ENCODE data around the gene PCSK5. TPM values are rescaled to one million over a fixed set of nuclear protein-coding genes. Genes with fewer than 3 reads are reported as not detected.

The PCSK5 gene
- polyA plus RNA-seq, 1 donor, result 123 TPM

GRCh38 chr9:76143834-76144233 lies 253.4 kb downstream of the PCSK5 start:
- H3K4me3 ChIP-seq (ENCODE audit: low read length), result no peak overlapping the region
- no peak for DNase-seq
- 87% methylated on average over 4 of the region's 5 CpGs for WGBS (ENCODE audit: insufficient coverage, low lambda C conversion rate)
- H3K36me3 ChIP-seq (ENCODE audit: control insufficient read depth, insufficient read depth, low read length), result peaks cover 5% of the 10 kb centered on the region
- no peaks in the 10 kb centered on the region for H3K9me3 ChIP-seq (ENCODE audit: control insufficient read depth, low read depth, low read length)
- no peaks in the 10 kb centered on the region for H3K4me1 ChIP-seq (ENCODE audit: control insufficient read depth, insufficient read depth, low read length)
- H3K27me3 ChIP-seq (ENCODE audit: control insufficient read depth, insufficient read depth, low read length), result no peaks in the 10 kb centered on the region
- H3K27ac ChIP-seq (ENCODE audit: low read length), result no peak overlapping the region

- no CpG with 5 or more reads among the region's 6 CpGs for WGBS (ENCODE audit: insufficient coverage, low lambda C conversion rate)
- no peak overlapping the region for H3K4me3 ChIP-seq (ENCODE audit: low read length)
- H3K27me3 ChIP-seq (ENCODE audit: control insufficient read depth, insufficient read depth, low read length), result no peaks in the 10 kb centered on the region
- DNase-seq, result no peak
- H3K36me3 ChIP-seq (ENCODE audit: control insufficient read depth, insufficient read depth, low read length), result peaks cover 3% of the 10 kb centered on the region
- H3K9me3 ChIP-seq (ENCODE audit: control insufficient read depth, low read depth, low read length), result no peaks in the 10 kb centered on the region
- H3K27ac ChIP-seq (ENCODE audit: low read length), result no peak overlapping the region
- no peaks in the 10 kb centered on the region for H3K4me1 ChIP-seq (ENCODE audit: control insufficient read depth, insufficient read depth, low read length)
These were observed 259.5 kb downstream of the PCSK5 start for GRCh38 chr9:76150013-76150412.

- Histone ChIP-seq H3K27me3 (ENCODE audit: control insufficient read depth, insufficient read depth, low read length) (no peaks in the 10 kb centered on the region), H3K27ac (ENCODE audit: low read length) (no peak overlapping the region), H3K4me1 (ENCODE audit: control insufficient read depth, insufficient read depth, low read length) (no peaks in the 10 kb centered on the region), H3K36me3 (ENCODE audit: control insufficient read depth, insufficient read depth, low read length) (peaks cover 3% of the 10 kb centered on the region), H3K9me3 (ENCODE audit: control insufficient read depth, low read depth, low read length) (no peaks in the 10 kb centered on the region), H3K4me3 (ENCODE audit: low read length) (no peak overlapping the region)
- WGBS (ENCODE audit: insufficient coverage, low lambda C conversion rate), result no CpG with 5 or more reads among the region's 5 CpGs
- DNase-seq, result no peak
These were observed 260.8 kb downstream of the PCSK5 start for GRCh38 chr9:76151267-76151666.

GRCh38 chr9:76153339-76153738 lies 262.9 kb downstream of the PCSK5 start:
- WGBS (ENCODE audit: insufficient coverage, low lambda C conversion rate), result 58% methylated on average over 2 of the region's 6 CpGs
- H3K36me3 ChIP-seq (ENCODE audit: control insufficient read depth, insufficient read depth, low read length), result peaks cover 14% of the 10 kb centered on the region

GRCh38 chr9:76153902-76154629 lies 263.6 kb downstream of the PCSK5 start:
- H3K4me3 ChIP-seq (ENCODE audit: low read length), result no peak overlapping the region
- 100% methylated on average over 1 of the region's 8 CpGs for WGBS (ENCODE audit: insufficient coverage, low lambda C conversion rate)
- H3K9me3 ChIP-seq (ENCODE audit: control insufficient read depth, low read depth, low read length), result no peaks in the 10 kb centered on the region
- peaks cover 20% of the 10 kb centered on the region for H3K36me3 ChIP-seq (ENCODE audit: control insufficient read depth, insufficient read depth, low read length)
- H3K27ac ChIP-seq (ENCODE audit: low read length), result no peak overlapping the region
- DNase-seq, result no peak
- no peaks in the 10 kb centered on the region for H3K4me1 ChIP-seq (ENCODE audit: control insufficient read depth, insufficient read depth, low read length)
- H3K27me3 ChIP-seq (ENCODE audit: control insufficient read depth, insufficient read depth, low read length), result no peaks in the 10 kb centered on the region

More at GRCh38 chr9:76153339-76153738, 262.9 kb downstream of the PCSK5 start:
- Histone ChIP-seq H3K4me1 (ENCODE audit: control insufficient read depth, insufficient read depth, low read length) (no peaks in the 10 kb centered on the region), H3K27me3 (ENCODE audit: control insufficient read depth, insufficient read depth, low read length) (no peaks in the 10 kb centered on the region), H3K4me3 (ENCODE audit: low read length) (no peak overlapping the region), H3K9me3 (ENCODE audit: control insufficient read depth, low read depth, low read length) (no peaks in the 10 kb centered on the region), H3K27ac (ENCODE audit: low read length) (no peak overlapping the region)
- no peak for DNase-seq

GRCh38 chr9:76155361-76155760 lies 264.9 kb downstream of the PCSK5 start:
- no peak for DNase-seq
- Histone ChIP-seq H3K9me3 (ENCODE audit: control insufficient read depth, low read depth, low read length) (no peaks in the 10 kb centered on the region), H3K4me1 (ENCODE audit: control insufficient read depth, insufficient read depth, low read length) (no peaks in the 10 kb centered on the region), H3K4me3 (ENCODE audit: low read length) (no peak overlapping the region), H3K27ac (ENCODE audit: low read length) (no peak overlapping the region), H3K27me3 (ENCODE audit: control insufficient read depth, insufficient read depth, low read length) (no peaks in the 10 kb centered on the region), H3K36me3 (ENCODE audit: control insufficient read depth, insufficient read depth, low read length) (peaks cover 31% of the 10 kb centered on the region)
- WGBS (ENCODE audit: insufficient coverage, low lambda C conversion rate), result 89% methylated on average over 1 of the region's 1 CpG

- peaks cover 60% of the 10 kb centered on the region for H3K36me3 ChIP-seq (ENCODE audit: control insufficient read depth, insufficient read depth, low read length)
- no peak overlapping the region for H3K27ac ChIP-seq (ENCODE audit: low read length)
- H3K4me3 ChIP-seq (ENCODE audit: low read length), result no peak overlapping the region
- no peaks in the 10 kb centered on the region for H3K9me3 ChIP-seq (ENCODE audit: control insufficient read depth, low read depth, low read length)
- no peak for DNase-seq
- no peaks in the 10 kb centered on the region for H3K4me1 ChIP-seq (ENCODE audit: control insufficient read depth, insufficient read depth, low read length)
- no CpG with 5 or more reads among the region's 7 CpGs for WGBS (ENCODE audit: insufficient coverage, low lambda C conversion rate)
- H3K27me3 ChIP-seq (ENCODE audit: control insufficient read depth, insufficient read depth, low read length), result no peaks in the 10 kb centered on the region
These were observed 268.2 kb downstream of the PCSK5 start for GRCh38 chr9:76158713-76159112.

- Histone ChIP-seq H3K4me3 (ENCODE audit: low read length) (no peak overlapping the region), H3K9me3 (ENCODE audit: control insufficient read depth, low read depth, low read length) (no peaks in the 10 kb centered on the region), H3K36me3 (ENCODE audit: control insufficient read depth, insufficient read depth, low read length) (peaks cover 63% of the 10 kb centered on the region), H3K27me3 (ENCODE audit: control insufficient read depth, insufficient read depth, low read length) (no peaks in the 10 kb centered on the region), H3K27ac (ENCODE audit: low read length) (no peak overlapping the region), H3K4me1 (ENCODE audit: control insufficient read depth, insufficient read depth, low read length) (no peaks in the 10 kb centered on the region)
- peak in 1 of 2 donors; percentile 24 for DNase-seq
- WGBS (ENCODE audit: insufficient coverage, low lambda C conversion rate), result 43% methylated on average over 2 of the region's 11 CpGs
These were observed 268.9 kb downstream of the PCSK5 start for GRCh38 chr9:76159293-76159926.

- Histone ChIP-seq H3K4me3 (ENCODE audit: low read length) (no peak overlapping the region), H3K27ac (ENCODE audit: low read length) (peak overlapping the region; percentile 5), H3K4me1 (ENCODE audit: control insufficient read depth, insufficient read depth, low read length) (no peaks in the 10 kb centered on the region), H3K27me3 (ENCODE audit: control insufficient read depth, insufficient read depth, low read length) (no peaks in the 10 kb centered on the region), H3K9me3 (ENCODE audit: control insufficient read depth, low read depth, low read length) (no peaks in the 10 kb centered on the region), H3K36me3 (ENCODE audit: control insufficient read depth, insufficient read depth, low read length) (peaks cover 72% of the 10 kb centered on the region)
- peak in 1 of 2 donors; percentile 10 for DNase-seq
- 80% methylated on average over 1 of the region's 5 CpGs for WGBS (ENCODE audit: insufficient coverage, low lambda C conversion rate)
These were observed 270.6 kb downstream of the PCSK5 start for GRCh38 chr9:76161106-76161505.

- no peak overlapping the region for H3K4me3 ChIP-seq (ENCODE audit: low read length)
These were observed 271.1 kb downstream of the PCSK5 start for GRCh38 chr9:76161541-76161940.

More at GRCh38 chr9:76161541-76161940, 271.1 kb downstream of the PCSK5 start:
- peak overlapping the region; percentile 5 for H3K27ac ChIP-seq (ENCODE audit: low read length)
- no CpG with 5 or more reads among the region's 13 CpGs for WGBS (ENCODE audit: insufficient coverage, low lambda C conversion rate)
- peak; percentile 31 to 61 for DNase-seq
- H3K36me3 ChIP-seq (ENCODE audit: control insufficient read depth, insufficient read depth, low read length), result peaks cover 77% of the 10 kb centered on the region
- no peaks in the 10 kb centered on the region for H3K4me1 ChIP-seq (ENCODE audit: control insufficient read depth, insufficient read depth, low read length)
- H3K27me3 ChIP-seq (ENCODE audit: control insufficient read depth, insufficient read depth, low read length), result no peaks in the 10 kb centered on the region
- no peaks in the 10 kb centered on the region for H3K9me3 ChIP-seq (ENCODE audit: control insufficient read depth, low read depth, low read length)

All from large intestine (tissue), 3 donors.